ENCODE measurements around the gene CD93. TPM values are rescaled to one million over a fixed set of nuclear protein-coding genes. Genes with fewer than 3 reads are reported as not detected.

Gene CD93
- total and polyA plus RNA-seq, 2 of the 8 experiments (the other 6 are each of a cell fraction or from before 2014, with no cell fraction given): under 0.01 to 0.07 TPM

DNA sequence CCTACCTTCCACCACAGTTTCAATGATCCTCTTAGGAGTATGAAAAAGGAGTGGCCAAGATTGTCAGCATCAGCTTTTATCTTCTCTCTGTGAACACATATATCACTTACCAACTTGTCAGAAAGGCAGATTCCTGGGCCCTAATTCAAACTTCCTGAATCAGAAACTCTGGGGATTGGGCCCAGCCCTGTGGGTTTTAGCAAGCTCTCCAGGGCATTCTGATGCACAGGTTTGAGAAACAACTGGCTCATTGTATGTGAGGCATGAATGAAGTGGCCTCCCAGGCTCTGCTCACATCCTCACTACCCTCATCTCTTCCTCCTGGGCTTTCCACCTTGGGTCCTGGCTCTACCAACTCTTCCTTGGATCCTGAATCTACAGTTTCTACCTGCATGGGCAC, 23.5 kb downstream of the CD93 start (continued):
- TF ChIP-seq, protein P1, sequence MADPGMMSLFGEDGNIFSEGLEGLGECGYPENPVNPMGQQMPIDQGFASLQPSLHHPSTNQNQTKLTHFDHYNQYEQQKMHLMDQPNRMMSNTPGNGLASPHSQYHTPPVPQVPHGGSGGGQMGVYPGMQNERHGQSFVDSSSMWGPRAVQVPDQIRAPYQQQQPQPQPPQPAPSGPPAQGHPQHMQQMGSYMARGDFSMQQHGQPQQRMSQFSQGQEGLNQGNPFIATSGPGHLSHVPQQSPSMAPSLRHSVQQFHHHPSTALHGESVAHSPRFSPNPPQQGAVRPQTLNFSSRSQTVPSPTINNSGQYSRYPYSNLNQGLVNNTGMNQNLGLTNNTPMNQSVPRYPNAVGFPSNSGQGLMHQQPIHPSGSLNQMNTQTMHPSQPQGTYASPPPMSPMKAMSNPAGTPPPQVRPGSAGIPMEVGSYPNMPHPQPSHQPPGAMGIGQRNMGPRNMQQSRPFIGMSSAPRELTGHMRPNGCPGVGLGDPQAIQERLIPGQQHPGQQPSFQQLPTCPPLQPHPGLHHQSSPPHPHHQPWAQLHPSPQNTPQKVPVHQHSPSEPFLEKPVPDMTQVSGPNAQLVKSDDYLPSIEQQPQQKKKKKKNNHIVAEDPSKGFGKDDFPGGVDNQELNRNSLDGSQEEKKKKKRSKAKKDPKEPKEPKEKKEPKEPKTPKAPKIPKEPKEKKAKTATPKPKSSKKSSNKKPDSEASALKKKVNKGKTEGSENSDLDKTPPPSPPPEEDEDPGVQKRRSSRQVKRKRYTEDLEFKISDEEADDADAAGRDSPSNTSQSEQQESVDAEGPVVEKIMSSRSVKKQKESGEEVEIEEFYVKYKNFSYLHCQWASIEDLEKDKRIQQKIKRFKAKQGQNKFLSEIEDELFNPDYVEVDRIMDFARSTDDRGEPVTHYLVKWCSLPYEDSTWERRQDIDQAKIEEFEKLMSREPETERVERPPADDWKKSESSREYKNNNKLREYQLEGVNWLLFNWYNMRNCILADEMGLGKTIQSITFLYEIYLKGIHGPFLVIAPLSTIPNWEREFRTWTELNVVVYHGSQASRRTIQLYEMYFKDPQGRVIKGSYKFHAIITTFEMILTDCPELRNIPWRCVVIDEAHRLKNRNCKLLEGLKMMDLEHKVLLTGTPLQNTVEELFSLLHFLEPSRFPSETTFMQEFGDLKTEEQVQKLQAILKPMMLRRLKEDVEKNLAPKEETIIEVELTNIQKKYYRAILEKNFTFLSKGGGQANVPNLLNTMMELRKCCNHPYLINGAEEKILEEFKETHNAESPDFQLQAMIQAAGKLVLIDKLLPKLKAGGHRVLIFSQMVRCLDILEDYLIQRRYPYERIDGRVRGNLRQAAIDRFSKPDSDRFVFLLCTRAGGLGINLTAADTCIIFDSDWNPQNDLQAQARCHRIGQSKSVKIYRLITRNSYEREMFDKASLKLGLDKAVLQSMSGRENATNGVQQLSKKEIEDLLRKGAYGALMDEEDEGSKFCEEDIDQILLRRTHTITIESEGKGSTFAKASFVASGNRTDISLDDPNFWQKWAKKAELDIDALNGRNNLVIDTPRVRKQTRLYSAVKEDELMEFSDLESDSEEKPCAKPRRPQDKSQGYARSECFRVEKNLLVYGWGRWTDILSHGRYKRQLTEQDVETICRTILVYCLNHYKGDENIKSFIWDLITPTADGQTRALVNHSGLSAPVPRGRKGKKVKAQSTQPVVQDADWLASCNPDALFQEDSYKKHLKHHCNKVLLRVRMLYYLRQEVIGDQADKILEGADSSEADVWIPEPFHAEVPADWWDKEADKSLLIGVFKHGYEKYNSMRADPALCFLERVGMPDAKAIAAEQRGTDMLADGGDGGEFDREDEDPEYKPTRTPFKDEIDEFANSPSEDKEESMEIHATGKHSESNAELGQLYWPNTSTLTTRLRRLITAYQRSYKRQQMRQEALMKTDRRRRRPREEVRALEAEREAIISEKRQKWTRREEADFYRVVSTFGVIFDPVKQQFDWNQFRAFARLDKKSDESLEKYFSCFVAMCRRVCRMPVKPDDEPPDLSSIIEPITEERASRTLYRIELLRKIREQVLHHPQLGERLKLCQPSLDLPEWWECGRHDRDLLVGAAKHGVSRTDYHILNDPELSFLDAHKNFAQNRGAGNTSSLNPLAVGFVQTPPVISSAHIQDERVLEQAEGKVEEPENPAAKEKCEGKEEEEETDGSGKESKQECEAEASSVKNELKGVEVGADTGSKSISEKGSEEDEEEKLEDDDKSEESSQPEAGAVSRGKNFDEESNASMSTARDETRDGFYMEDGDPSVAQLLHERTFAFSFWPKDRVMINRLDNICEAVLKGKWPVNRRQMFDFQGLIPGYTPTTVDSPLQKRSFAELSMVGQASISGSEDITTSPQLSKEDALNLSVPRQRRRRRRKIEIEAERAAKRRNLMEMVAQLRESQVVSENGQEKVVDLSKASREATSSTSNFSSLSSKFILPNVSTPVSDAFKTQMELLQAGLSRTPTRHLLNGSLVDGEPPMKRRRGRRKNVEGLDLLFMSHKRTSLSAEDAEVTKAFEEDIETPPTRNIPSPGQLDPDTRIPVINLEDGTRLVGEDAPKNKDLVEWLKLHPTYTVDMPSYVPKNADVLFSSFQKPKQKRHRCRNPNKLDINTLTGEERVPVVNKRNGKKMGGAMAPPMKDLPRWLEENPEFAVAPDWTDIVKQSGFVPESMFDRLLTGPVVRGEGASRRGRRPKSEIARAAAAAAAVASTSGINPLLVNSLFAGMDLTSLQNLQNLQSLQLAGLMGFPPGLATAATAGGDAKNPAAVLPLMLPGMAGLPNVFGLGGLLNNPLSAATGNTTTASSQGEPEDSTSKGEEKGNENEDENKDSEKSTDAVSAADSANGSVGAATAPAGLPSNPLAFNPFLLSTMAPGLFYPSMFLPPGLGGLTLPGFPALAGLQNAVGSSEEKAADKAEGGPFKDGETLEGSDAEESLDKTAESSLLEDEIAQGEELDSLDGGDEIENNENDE (IDR thresholded peaks at IDR 0.05; ENCODE audit: insufficient replicate concordance, low read length): no peak
- TF ChIP-seq, protein P2, sequence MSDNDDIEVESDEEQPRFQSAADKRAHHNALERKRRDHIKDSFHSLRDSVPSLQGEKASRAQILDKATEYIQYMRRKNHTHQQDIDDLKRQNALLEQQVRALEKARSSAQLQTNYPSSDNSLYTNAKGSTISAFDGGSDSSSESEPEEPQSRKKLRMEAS (IDR thresholded peaks at IDR 0.05): no peak
- no peak for TF ChIP-seq HDAC6 (IDR thresholded peaks at IDR 0.05; ENCODE audit: low read depth, low read length)
- TF ChIP-seq RXRA (IDR thresholded peaks at IDR 0.05; ENCODE audit: insufficient read depth, low read depth, low read length): no peak
- no peak for TF ChIP-seq RFX5 (IDR thresholded peaks at IDR 0.05; ENCODE audit: borderline replicate concordance, low read depth, low read length)
- TF ChIP-seq POLR2AphosphoS5 (IDR thresholded peaks at IDR 0.05; ENCODE audit: low read depth, low read length): no peak
- TF ChIP-seq BCL11A (IDR thresholded peaks at IDR 0.05; ENCODE audit: low read depth in 2 of 2, low read length in 2 of 2): no peak
- TF ChIP-seq CTBP2 (IDR thresholded peaks at IDR 0.05; ENCODE audit: borderline replicate concordance, insufficient read depth, insufficient read length, low read length): no peak
- TF ChIP-seq KDM5A (IDR thresholded peaks at IDR 0.05; ENCODE audit: low read length): no peak
- no peak for TF ChIP-seq BRCA1 (IDR thresholded peaks at IDR 0.05; ENCODE audit: low read depth, low read length)
- no peak for TF ChIP-seq KDM4A (IDR thresholded peaks at IDR 0.05; ENCODE audit: low read depth, low read length, severe bottlenecking)
- TF ChIP-seq POLR2A (IDR thresholded peaks at IDR 0.05; ENCODE audit: control extremely low read depth in 1 of 2, low read depth in 2 of 2, low read length in 2 of 2): no peak

All from H1 (cell line).